Calu3 (cell line): ENCODE measurements around the gene SURF6. TPM values are rescaled to one million over a fixed set of nuclear protein-coding genes. Genes with fewer than 3 reads are reported as not detected.
A peak's percentile ranks its signal among the peaks of the same experiment; 100 is the strongest.

Source experiments
- BruUV-seq: library from RNA; stranded (reverse); fragments of 400-500 nt; replicated peaks from 2 replicates; lab custom pipeline; 2021; lab: Mats Ljungman, UMichigan
- CTCF ChIA-PET: fragments of 300-600 bp; sonication (Branson Sonifier 250); formaldehyde crosslinking; loops from one replicate; lab custom pipeline; 2022; ENCODE audit warnings: antibody characterized with exemption; lab: Charles Lee
- DNase-seq: peaks from one replicate; pipeline ENCODE4 v3.0.0; 2022
- H3K27ac Mint-ChIP-seq: one replicate; pipeline ENCODE4 v1.8.0; 2022; ENCODE audit warnings: mixed read lengths; ENCODE audit not compliant: unreplicated experiment
- H3K27me3 Mint-ChIP-seq: one replicate; pipeline ENCODE4 v1.8.0; 2022; ENCODE audit warnings: mixed read lengths; ENCODE audit not compliant: unreplicated experiment
- H3K36me3 Mint-ChIP-seq: one replicate; pipeline ENCODE4 v1.8.0; 2022; ENCODE audit warnings: mild to moderate bottlenecking, moderate library complexity, mixed read lengths; ENCODE audit not compliant: insufficient read depth, unreplicated experiment
- H3K4me1 Mint-ChIP-seq: one replicate; pipeline ENCODE4 v1.8.0; 2022; ENCODE audit warnings: mild to moderate bottlenecking, low read depth, mixed read lengths; ENCODE audit not compliant: unreplicated experiment
- H3K4me3 Mint-ChIP-seq: one replicate; pipeline ENCODE4 v1.8.0; 2022; ENCODE audit warnings: mild to moderate bottlenecking, low read depth, moderate library complexity, mixed read lengths; ENCODE audit not compliant: unreplicated experiment
- H3K9me3 Mint-ChIP-seq: one replicate; pipeline ENCODE4 v1.8.0; 2022; ENCODE audit warnings: low read depth, mixed read lengths; ENCODE audit not compliant: unreplicated experiment
- CTCF ChIP-seq: fragments of 200-600 bp; IDR thresholded peaks from one replicate; pipeline ENCODE4 v1.8.0; 2022; ENCODE audit warnings: antibody characterized with exemption; ENCODE audit not compliant: unreplicated experiment
- intact Hi-C: fragments of 100-400 bp; cut with micrococcal nuclease; formaldehyde crosslinking; loops from one replicate; pipeline ENCODE4 v1.10.0; 2022; ENCODE audit not compliant: unreplicated experiment
- total RNA-seq: library from RNA; stranded (reverse); gene quantifications from 2 replicates; pipeline ENCODE4 v1.2.3, GENCODE V29; 2022

SURF6 gene
- total RNA-seq, 1 experiment from 2014 or later = 20.4 TPM

GRCh38 chr9:133352635-133353340 lies 16.8 kb upstream of the SURF6 start:
- intact Hi-C loops = no loop called here
- H3K4me1 Mint-ChIP-seq = peaks cover 16% of the 10 kb centered on the region
- no TSS peak for BruUV-seq
- DNase-seq = no peak
- CTCF ChIA-PET = no interaction called here
- no peaks in the 10 kb centered on the region for H3K9me3 Mint-ChIP-seq
- H3K36me3 Mint-ChIP-seq = peaks cover 78% of the 10 kb centered on the region
- no peak for TF ChIP-seq CTCF
- H3K27me3 Mint-ChIP-seq = no peaks in the 10 kb centered on the region
- H3K27ac Mint-ChIP-seq = no peak overlapping the region
- no peak overlapping the region for H3K4me3 Mint-ChIP-seq

GRCh38 chr9:133351908-133352634 lies 16.1 kb upstream of the SURF6 start:
- H3K4me3 Mint-ChIP-seq = no peak overlapping the region
- intact Hi-C loops = no loop called here
- no peaks in the 10 kb centered on the region for H3K9me3 Mint-ChIP-seq
- TSS peak; percentile 5 for BruUV-seq
- no peaks in the 10 kb centered on the region for H3K27me3 Mint-ChIP-seq
- CTCF ChIA-PET = interaction anchor here (0.6 kb wide), 1 partner anchor 112 kb away, joined by 3 read pairs; no protein-coding TSS in a partner anchor
- H3K4me1 Mint-ChIP-seq = peaks cover 14% of the 10 kb centered on the region
- H3K36me3 Mint-ChIP-seq = peaks cover 82% of the 10 kb centered on the region
- TF ChIP-seq CTCF = peak; percentile 44
- H3K27ac Mint-ChIP-seq = no peak overlapping the region
- peak; percentile 69 for DNase-seq

GRCh38 chr9:133351526-133351907 lies 15.5 kb upstream of the SURF6 start:
- no peak for TF ChIP-seq CTCF
- CTCF ChIA-PET = interaction anchor here (0.6 kb wide), 1 partner anchor 111 kb away, joined by 3 read pairs; no protein-coding TSS in a partner anchor
- no peak for DNase-seq
- H3K9me3 Mint-ChIP-seq = no peaks in the 10 kb centered on the region
- intact Hi-C loops = no loop called here
- peaks cover 14% of the 10 kb centered on the region for H3K4me1 Mint-ChIP-seq
- H3K36me3 Mint-ChIP-seq = peaks cover 82% of the 10 kb centered on the region
- no peaks in the 10 kb centered on the region for H3K27me3 Mint-ChIP-seq
- H3K27ac Mint-ChIP-seq = no peak overlapping the region
- no TSS peak for BruUV-seq
- H3K4me3 Mint-ChIP-seq = no peak overlapping the region

- intact Hi-C loops = loop anchor here (10.0 kb wide), 1 partner anchor 55 kb away; no protein-coding TSS in a partner anchor
- BruUV-seq = no TSS peak
- Mint-ChIP-seq H3K27ac (no peak overlapping the region), H3K4me3 (peak overlapping the region; percentile 82), H3K4me1 (peaks cover 14% of the 10 kb centered on the region), H3K9me3 (no peaks in the 10 kb centered on the region), H3K36me3 (peaks cover 73% of the 10 kb centered on the region), H3K27me3 (no peaks in the 10 kb centered on the region)
- DNase-seq = no peak
- no peak for TF ChIP-seq CTCF
- CTCF ChIA-PET = interaction anchor here (0.6 kb wide), 1 partner anchor 165 kb away, joined by 5 read pairs; no protein-coding TSS in a partner anchor
Observed at GRCh38 chr9:133349965-133350616, 14.1 kb upstream of the SURF6 start.
